ENCODE data around the gene EXOSC10.

GRCh38 chr1:11026052-11026451 is 73.6 kb downstream of the EXOSC10 start:
- TF ChIP-seq, protein P1, sequence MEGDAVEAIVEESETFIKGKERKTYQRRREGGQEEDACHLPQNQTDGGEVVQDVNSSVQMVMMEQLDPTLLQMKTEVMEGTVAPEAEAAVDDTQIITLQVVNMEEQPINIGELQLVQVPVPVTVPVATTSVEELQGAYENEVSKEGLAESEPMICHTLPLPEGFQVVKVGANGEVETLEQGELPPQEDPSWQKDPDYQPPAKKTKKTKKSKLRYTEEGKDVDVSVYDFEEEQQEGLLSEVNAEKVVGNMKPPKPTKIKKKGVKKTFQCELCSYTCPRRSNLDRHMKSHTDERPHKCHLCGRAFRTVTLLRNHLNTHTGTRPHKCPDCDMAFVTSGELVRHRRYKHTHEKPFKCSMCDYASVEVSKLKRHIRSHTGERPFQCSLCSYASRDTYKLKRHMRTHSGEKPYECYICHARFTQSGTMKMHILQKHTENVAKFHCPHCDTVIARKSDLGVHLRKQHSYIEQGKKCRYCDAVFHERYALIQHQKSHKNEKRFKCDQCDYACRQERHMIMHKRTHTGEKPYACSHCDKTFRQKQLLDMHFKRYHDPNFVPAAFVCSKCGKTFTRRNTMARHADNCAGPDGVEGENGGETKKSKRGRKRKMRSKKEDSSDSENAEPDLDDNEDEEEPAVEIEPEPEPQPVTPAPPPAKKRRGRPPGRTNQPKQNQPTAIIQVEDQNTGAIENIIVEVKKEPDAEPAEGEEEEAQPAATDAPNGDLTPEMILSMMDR (IDR thresholded peaks at IDR 0.05) = no peak
- TF ChIP-seq POLR2A (IDR thresholded peaks at IDR 0.05) = no peak
- TF ChIP-seq POLR2AphosphoS5 (IDR thresholded peaks at IDR 0.05) = no peak
- no peak for TF ChIP-seq EP300 (IDR thresholded peaks at IDR 0.05)
